ENCODE measurements around the gene PGAM2. TPM values are rescaled to one million over a fixed set of nuclear protein-coding genes. Genes with fewer than 3 reads are reported as not detected.

The PGAM2 gene
- total RNA-seq, 1 experiment from 2014 or later = 2.4 TPM

- H3K27me3 Mint-ChIP-seq (ENCODE audit: low read depth) = peaks cover 22% of the 10 kb centered on the region
- H3K4me3 Mint-ChIP-seq = no peak overlapping the region
- DNase-seq (ENCODE audit: low spot score) (no peak), ATAC-seq (no peak)
- ChIA-PET CTCF (no interaction called here), POLR2A (interaction anchor here (0.5 kb wide), 1 partner anchor 1971 kb away, joined by 5 read pairs; no protein-coding TSS in a partner anchor)
- H3K9me3 Mint-ChIP-seq = no peaks in the 10 kb centered on the region
- H3K4me1 Mint-ChIP-seq = peaks cover 11% of the 10 kb centered on the region; the same call in 1 of the 2 replicates
- H3K27ac Mint-ChIP-seq = no peak overlapping the region
- H3K36me3 Mint-ChIP-seq = peaks cover 27% of the 10 kb centered on the region
- TF ChIP-seq NFE2L1 (CRISPR knock-in tag; IDR thresholded peaks at IDR 0.05) (no peak), ZNF512 (CRISPR knock-in tag; IDR thresholded peaks at IDR 0.05; ENCODE audit: borderline replicate concordance) (no peak), NR2C2 (CRISPR knock-in tag; IDR thresholded peaks at IDR 0.05) (no peak), ZNF532 (CRISPR knock-in tag; IDR thresholded peaks at IDR 0.05; ENCODE audit: borderline replicate concordance) (no peak), ZNF423 (CRISPR knock-in tag; IDR thresholded peaks at IDR 0.05) (no peak), GTF2I (CRISPR knock-in tag; conservative IDR thresholded peaks at IDR 0.05) (no peak), PRDM15 (CRISPR knock-in tag; IDR thresholded peaks at IDR 0.05) (no peak), E2F1 (CRISPR knock-in tag; IDR thresholded peaks at IDR 0.05) (no peak), TEAD4 (CRISPR knock-in tag; IDR thresholded peaks at IDR 0.05) (no peak)
These were observed 14.8 kb upstream of the PGAM2 start for GRCh38 chr7:44080118-44080517.

GRCh38 chr7:44079331-44080021 is 14.1 kb upstream of the PGAM2 start:
- DNase-seq (ENCODE audit: low spot score) (no peak), ATAC-seq (no peak)
- Mint-ChIP-seq H3K36me3 (peaks cover 27% of the 10 kb centered on the region), H3K4me1 (peaks cover 11% of the 10 kb centered on the region; the same call in 1 of the 2 replicates), H3K27me3 (ENCODE audit: low read depth) (peaks cover 18% of the 10 kb centered on the region), H3K4me3 (no peak overlapping the region), H3K27ac (no peak overlapping the region), H3K9me3 (no peaks in the 10 kb centered on the region)
- TF ChIP-seq CBFB (CRISPR knock-in tag; IDR thresholded peaks at IDR 0.05; ENCODE audit: low read depth) = no peak
- TF ChIP-seq ZMAT4 (CRISPR knock-in tag; IDR thresholded peaks at IDR 0.05) = no peak
- TF ChIP-seq CREM (CRISPR knock-in tag; IDR thresholded peaks at IDR 0.05) = no peak
- no peak for TF ChIP-seq NR2C2 (CRISPR knock-in tag; IDR thresholded peaks at IDR 0.05)
- ChIA-PET CTCF (no interaction called here), POLR2A (no interaction called here)

All from WTC11 (cell line).